Measurements from ENCODE around the gene ACBD7.

The ACBD7 gene

GRCh38 chr10:15123749-15124184, 35.2 kb upstream of the ACBD7 start:
- TF ChIP-seq, protein P1, sequence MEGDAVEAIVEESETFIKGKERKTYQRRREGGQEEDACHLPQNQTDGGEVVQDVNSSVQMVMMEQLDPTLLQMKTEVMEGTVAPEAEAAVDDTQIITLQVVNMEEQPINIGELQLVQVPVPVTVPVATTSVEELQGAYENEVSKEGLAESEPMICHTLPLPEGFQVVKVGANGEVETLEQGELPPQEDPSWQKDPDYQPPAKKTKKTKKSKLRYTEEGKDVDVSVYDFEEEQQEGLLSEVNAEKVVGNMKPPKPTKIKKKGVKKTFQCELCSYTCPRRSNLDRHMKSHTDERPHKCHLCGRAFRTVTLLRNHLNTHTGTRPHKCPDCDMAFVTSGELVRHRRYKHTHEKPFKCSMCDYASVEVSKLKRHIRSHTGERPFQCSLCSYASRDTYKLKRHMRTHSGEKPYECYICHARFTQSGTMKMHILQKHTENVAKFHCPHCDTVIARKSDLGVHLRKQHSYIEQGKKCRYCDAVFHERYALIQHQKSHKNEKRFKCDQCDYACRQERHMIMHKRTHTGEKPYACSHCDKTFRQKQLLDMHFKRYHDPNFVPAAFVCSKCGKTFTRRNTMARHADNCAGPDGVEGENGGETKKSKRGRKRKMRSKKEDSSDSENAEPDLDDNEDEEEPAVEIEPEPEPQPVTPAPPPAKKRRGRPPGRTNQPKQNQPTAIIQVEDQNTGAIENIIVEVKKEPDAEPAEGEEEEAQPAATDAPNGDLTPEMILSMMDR (IDR thresholded peaks at IDR 0.05), result no peak

DNA sequence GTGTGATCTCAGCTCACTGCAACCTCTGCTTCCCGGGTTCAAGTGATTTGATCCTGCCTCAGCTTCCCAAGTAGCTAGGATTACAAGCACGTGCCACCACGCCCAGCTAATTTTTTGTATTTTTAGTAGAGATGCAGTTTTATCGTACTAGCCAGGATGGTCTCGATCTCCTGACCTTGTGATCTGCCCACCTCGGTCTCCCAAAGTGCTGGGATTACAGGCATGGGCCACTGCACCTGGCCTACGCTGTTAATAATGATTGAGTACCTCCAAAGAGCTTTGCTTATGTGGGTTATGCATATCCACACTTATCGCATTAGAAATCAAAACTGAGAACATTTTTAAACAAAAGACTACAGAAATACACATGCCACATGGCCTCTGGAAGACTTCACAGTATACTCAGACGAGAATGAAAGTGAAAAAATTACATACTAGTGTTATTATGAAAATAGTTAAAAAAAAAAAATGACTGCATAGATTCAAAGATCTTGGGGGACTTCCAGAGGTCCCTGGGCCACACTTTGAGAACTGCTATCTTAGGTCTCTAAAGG, 34.0 kb upstream of the ACBD7 start:
- TF ChIP-seq, protein P1 (IDR thresholded peaks at IDR 0.05), result no peak

DNA sequence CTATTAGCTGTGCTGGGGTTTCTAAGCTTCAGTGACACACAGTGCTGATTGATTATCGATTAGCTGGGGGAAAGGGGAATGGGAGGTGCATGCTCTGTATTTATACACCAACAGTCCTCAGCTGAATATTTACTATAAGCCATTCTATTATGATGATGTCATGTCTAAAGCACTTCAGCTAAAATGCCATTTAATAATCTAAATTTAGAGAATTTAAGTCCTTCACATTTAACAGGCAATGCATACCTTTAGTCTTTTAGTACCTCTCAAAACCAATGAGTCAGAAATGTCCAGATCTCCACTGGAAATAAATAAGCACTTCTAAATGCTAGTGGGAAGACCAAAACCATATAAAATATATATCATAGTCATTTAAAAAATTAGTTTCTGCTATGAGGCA, 33.1 kb upstream of the ACBD7 start:
- TF ChIP-seq, protein P1 (IDR thresholded peaks at IDR 0.05), result no peak

DNA sequence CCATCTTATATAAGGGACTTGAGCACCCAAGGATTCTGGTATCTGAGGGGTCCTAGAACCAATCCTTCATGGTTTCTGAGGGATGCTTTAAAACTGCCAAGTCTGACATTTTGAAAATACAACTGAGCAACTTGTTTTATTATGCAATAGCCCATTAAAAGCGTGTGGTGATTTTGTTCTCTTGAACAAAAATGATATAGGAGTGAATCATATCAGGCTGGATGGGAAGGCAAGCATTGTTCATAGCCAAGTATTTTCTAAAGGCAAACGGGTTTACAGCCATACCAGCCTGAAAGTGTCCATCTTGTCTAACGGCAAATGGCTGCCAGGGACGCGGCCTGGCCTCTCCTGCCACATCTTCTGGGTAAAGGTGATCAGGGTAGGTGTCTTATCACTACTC, 31.9 kb upstream of the ACBD7 start:
- TF ChIP-seq, protein P1 (IDR thresholded peaks at IDR 0.05), result no peak

GRCh38 chr10:15118615-15119014, 30.0 kb upstream of the ACBD7 start:
- TF ChIP-seq, protein P1 (IDR thresholded peaks at IDR 0.05), result no peak

DNA sequence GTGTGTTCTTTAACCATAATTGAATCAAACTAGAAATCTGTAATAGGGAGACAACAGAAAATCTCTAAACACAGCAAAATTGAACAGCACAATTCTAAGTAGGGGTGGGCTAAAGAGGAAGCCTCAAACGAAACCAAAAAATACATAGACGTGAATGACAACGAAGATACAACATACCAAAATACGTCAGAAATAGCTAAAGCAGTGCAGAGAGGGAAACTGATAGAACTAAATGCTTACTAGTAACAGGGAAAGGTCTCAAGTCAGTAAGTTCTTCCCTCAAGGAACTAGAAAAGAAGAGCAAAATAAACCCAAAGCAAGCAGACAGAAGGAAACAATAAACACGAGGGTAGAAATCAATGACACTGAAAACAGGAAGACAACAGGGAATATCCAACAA, 27.6 kb upstream of the ACBD7 start:
- TF ChIP-seq, protein P1 (IDR thresholded peaks at IDR 0.05), result no peak

DNA sequence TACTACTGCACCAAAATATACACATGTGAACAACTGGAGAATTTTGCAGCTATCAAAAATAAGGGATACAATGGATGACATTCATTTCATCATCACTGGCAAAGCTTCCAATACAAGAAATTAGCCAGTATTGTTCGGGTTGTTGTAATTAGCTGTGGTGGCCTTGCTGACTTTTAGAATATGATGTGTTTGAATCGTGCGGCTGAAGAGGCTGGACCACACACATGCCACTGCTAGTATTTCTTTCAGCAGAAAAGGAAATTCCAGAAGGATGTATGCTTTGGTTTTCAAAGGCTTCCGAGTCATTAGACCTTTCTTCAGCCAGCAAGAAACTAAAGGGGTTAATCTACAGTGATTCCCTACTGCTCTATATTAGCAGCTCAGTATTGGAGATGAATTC, 25.2 kb upstream of the ACBD7 start:
- TF ChIP-seq, protein P1 (IDR thresholded peaks at IDR 0.05), result no peak

- TF ChIP-seq, protein P1 (IDR thresholded peaks at IDR 0.05), result no peak
These were observed 24.1 kb upstream of the ACBD7 start for GRCh38 chr10:15112657-15113056.

Data from LNCAP (cell line).